H1 (cell line): Measurements from ENCODE around the gene CDC27. TPM values are rescaled to one million over a fixed set of nuclear protein-coding genes. Genes with fewer than 3 reads are reported as not detected.

Experiments used
- ATF3 ChIP-seq: IDR thresholded peaks from 2 replicates; pipeline ENCODE4 v1.6.1; 2011; ENCODE audit warnings: low read depth, mild to moderate bottlenecking, low read length; ENCODE audit not compliant: insufficient read depth
- CHD7 ChIP-seq: fragments of 300-600 bp; sonication (generic); IDR thresholded peaks from 2 replicates; pipeline ENCODE4 v1.7.1; 2012; ENCODE audit warnings: low read length, moderate library complexity, mild to moderate bottlenecking, inconsistent platforms; ENCODE audit not compliant: insufficient replicate concordance
- CREB1 ChIP-seq: IDR thresholded peaks from 2 replicates; pipeline ENCODE4 v1.6.1; 2012; ENCODE audit warnings: inconsistent platforms
- JUN ChIP-seq: IDR thresholded peaks from 2 replicates; pipeline ENCODE4 v1.6.1; 2011; ENCODE audit warnings: low read depth, mild to moderate bottlenecking, improper control_type of control experiment, low read length
- SIRT6 ChIP-seq: IDR thresholded peaks from one replicate; pipeline ENCODE4 v1.7.1; 2012; ENCODE audit warnings: low read length, inconsistent platforms
- TAF7 ChIP-seq: optimal IDR thresholded peaks from 2 replicates; pipeline ENCODE3; 2011; ENCODE audit warnings: low read depth, mild to moderate bottlenecking, inconsistent platforms, low read length, moderate library complexity, borderline replicate concordance
- TCF12 ChIP-seq: IDR thresholded peaks from 2 replicates; pipeline ENCODE4 v1.6.1; 2011; ENCODE audit warnings: low read depth, mild to moderate bottlenecking, low read length
- polyA plus RNA-seq, 7 experiments: library from polyadenylated mRNA; depleted of rRNA in 3 of 7; stranded (reverse) in 5 of 7; unstranded in 2 of 7; fragments of >200 nt in 5 of 7; fragments of 200-250 nt in 2 of 7; gene quantifications; 1 replicate in 5 of 7; 2 replicates in 1 of 7; 4 replicates in 1 of 7; pipeline versions ENCODE4 v1.2.1 to v1.2.3, GENCODE V29; 2011 to 2013; ENCODE audit warnings: missing spikeins in 2 of 7, mixed read lengths in 2 of 7
- total RNA-seq: library from RNA; stranded (reverse); fragmentation: NEBNext Ultra II Directional; extraction: Animal tissue kit (Norgen Biotek cat#: 25700); gene quantifications from 2 replicates; pipeline ENCODE4 v1.2.1, GENCODE V29; 2021

The CDC27 gene
- total and polyA plus RNA-seq, 2 of the 8 experiments (the other 6 are each of a cell fraction or from before 2014, with no cell fraction given): 41.9 to 87.5 TPM

- TF ChIP-seq CHD7: no peak
- no peak for TF ChIP-seq JUN
- TF ChIP-seq TCF12: no peak
- no peak for TF ChIP-seq TAF7
- no peak for TF ChIP-seq SIRT6
- TF ChIP-seq CREB1: no peak
- no peak for TF ChIP-seq ATF3
Measured at GRCh38 chr17:47200325-47200664, 11.2 kb upstream of the CDC27 start (continued).
